Fibroblast of the aortic adventitia (primary cell): ENCODE results near the gene ZNF341. TPM values are rescaled to one million over a fixed set of nuclear protein-coding genes. Genes with fewer than 3 reads are reported as not detected.

ENCODE experiments used
- DNase-seq: peaks from one replicate; pipeline ENCODE4 v3.0.0-alpha.2; 2010; ENCODE audit warnings: low read depth
- H3K4me3 ChIP-seq: 2 replicates; pipeline ENCODE4 v1.5.1; 2011; ENCODE audit warnings: low read depth, mild to moderate bottlenecking, control low read depth, low read length, moderate library complexity
- total RNA-seq: library from RNA; depleted of rRNA; stranded (reverse); fragments of >200 nt; gene quantifications from 2 replicates; pipeline ENCODE4 v1.2.3, GENCODE V29; 2012; ENCODE audit warnings: low replicate concordance
- TF ChIP-seq, protein P1 (sequence below): IDR thresholded peaks from 2 replicates; pipeline ENCODE4 v1.5.1; 2011; ENCODE audit warnings: mild to moderate bottlenecking, low read length, control low read depth, inconsistent platforms; ENCODE audit not compliant: insufficient read depth

The ZNF341 gene
- total RNA-seq, 1 donor, result 1.5 TPM

DNA sequence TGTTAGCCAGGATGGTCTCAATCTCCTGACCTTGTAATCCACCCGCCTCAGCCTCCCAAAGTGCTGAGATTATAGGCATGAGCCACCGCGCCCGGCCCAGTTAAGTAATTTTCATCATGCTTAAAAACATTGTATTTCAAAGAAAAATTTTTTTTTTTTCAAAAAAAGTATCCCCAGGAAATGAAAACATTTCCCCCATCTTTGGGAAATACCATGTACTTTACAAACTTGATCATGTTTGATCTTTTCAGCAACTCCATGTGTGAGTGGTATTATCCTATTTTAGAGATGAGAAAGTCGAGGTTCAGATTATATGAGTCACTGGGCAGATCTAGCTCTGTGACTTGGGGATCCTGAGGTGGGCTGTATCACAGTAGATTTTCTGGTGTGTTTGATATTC, 91.2 kb downstream of the ZNF341 start:
- no peak for DNase-seq
- TF ChIP-seq, protein P1, sequence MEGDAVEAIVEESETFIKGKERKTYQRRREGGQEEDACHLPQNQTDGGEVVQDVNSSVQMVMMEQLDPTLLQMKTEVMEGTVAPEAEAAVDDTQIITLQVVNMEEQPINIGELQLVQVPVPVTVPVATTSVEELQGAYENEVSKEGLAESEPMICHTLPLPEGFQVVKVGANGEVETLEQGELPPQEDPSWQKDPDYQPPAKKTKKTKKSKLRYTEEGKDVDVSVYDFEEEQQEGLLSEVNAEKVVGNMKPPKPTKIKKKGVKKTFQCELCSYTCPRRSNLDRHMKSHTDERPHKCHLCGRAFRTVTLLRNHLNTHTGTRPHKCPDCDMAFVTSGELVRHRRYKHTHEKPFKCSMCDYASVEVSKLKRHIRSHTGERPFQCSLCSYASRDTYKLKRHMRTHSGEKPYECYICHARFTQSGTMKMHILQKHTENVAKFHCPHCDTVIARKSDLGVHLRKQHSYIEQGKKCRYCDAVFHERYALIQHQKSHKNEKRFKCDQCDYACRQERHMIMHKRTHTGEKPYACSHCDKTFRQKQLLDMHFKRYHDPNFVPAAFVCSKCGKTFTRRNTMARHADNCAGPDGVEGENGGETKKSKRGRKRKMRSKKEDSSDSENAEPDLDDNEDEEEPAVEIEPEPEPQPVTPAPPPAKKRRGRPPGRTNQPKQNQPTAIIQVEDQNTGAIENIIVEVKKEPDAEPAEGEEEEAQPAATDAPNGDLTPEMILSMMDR, result no peak
- H3K4me3 ChIP-seq, result no peak overlapping the region

DNA sequence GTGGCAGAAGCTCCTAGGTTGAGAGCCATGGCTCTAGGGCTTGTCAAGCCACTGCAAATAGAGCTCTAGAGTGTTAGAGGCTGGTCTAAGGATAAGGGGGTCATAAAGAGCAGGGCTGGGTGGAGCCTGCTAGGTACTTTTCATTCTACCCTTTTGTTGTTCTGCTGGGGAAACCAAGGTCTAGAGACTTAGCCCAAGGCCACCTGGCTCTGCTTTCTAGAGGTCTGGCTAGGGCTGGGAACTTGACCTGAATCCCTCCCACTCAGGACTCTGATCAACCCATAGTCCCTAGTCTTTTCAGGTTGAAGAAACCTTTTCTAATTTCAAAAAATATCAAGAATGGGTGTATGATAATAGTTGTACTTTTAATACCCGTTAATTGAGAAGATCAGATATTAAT, 93.1 kb downstream of the ZNF341 start:
- TF ChIP-seq, protein P1, result no peak

DNA sequence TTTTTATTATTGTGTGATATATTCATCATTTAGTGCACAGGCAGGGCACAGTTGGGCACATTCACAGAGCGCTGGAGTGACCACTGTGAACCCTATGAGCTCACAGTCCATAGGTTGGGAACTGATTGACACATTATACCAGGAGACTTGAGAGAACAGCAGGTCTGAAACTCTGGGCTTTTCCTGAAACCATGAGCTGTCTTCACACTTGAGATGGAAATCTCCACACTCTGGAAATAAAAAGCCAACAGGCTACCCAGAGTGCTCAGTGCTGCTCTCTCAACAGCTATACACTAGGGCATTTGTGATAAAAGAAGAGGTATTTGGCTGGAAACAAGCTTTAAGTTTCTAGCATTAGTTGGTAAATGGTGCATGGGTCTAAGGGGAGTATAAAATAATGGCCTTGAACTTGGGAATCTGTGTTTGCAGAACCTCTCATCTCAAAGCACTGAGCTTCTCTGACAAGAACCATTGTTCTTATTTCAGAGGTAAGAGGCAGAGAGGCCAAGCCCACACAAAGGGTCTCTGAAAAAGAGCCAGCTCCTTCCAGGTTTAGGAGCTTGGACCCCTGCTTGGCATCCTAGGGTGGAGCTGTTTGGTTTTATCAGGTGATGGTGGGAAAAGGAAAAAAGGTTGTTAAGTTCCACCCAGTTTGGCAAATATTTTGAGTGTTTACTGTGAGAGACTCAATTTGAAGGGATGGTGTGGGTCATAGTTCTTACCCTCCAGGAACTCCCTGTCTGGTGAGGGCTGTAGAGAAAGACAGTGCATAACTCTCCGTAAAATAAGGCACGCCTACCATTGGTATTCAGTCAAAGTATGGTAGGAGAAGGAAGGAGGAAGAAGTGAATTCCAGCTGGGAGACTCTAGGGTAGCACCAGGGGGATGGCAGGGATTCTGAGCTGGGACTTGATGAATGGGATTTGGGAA, 93.8 kb downstream of the ZNF341 start:
- no peak for DNase-seq
- TF ChIP-seq, protein P1, result no peak
- no peak overlapping the region for H3K4me3 ChIP-seq

More for the DNA sequence above, 93.1 kb downstream of the ZNF341 start:
- no peak overlapping the region for H3K4me3 ChIP-seq
- DNase-seq, result no peak

DNA sequence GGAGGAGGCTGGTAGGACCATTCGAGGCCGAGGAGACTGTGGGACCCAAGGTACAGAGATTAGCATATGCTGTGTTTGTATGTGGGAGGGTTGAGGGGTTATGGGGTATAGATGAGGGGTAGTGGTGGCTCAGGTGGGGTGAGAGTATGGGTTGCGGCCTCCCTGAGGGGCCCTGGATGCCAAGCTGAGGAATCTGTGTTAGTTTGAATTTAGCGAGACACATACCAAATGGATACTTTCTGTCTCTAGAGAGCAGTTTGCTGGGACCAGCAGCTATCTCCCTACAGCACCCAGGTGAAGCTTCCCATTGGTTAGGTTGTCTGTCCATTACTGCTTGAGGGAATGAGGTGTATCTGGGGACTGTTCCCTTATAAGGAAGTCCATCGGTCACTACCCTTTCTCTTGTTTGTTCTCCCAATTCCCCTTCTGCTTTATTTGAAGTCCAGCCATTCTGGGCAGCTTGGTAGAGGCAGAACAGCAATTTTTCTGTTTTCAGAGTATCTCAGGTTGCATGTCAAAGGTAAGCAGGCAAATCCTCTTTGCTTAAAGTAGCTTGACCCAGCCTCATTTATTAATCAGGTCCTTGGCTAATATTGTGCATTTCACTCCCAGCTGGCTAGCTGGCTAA, 94.6 kb downstream of the ZNF341 start:
- H3K4me3 ChIP-seq, result no peak overlapping the region
- no peak for DNase-seq
- TF ChIP-seq, protein P1, result no peak

DNA sequence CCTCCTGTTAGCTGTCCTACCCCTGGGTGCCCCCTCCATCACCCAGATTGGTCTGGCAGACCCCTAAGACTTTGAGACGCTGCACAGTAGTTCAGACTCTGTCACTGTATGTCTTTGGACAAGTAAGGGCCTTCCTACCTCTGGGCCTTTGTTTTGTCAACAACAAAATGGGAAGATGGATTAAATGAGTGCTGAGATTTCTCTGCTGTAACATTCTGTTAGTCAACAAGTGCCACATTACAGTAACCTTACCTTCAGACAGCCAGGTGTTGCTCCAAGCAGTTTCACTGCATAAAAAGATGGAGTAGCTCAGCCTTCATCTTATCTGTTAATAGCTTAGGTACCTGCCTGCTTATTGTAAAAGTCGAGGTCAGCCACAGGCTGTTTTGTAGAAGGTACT, 95.3 kb downstream of the ZNF341 start:
- DNase-seq, result no peak
- no peak overlapping the region for H3K4me3 ChIP-seq
- TF ChIP-seq, protein P1, result no peak

DNA sequence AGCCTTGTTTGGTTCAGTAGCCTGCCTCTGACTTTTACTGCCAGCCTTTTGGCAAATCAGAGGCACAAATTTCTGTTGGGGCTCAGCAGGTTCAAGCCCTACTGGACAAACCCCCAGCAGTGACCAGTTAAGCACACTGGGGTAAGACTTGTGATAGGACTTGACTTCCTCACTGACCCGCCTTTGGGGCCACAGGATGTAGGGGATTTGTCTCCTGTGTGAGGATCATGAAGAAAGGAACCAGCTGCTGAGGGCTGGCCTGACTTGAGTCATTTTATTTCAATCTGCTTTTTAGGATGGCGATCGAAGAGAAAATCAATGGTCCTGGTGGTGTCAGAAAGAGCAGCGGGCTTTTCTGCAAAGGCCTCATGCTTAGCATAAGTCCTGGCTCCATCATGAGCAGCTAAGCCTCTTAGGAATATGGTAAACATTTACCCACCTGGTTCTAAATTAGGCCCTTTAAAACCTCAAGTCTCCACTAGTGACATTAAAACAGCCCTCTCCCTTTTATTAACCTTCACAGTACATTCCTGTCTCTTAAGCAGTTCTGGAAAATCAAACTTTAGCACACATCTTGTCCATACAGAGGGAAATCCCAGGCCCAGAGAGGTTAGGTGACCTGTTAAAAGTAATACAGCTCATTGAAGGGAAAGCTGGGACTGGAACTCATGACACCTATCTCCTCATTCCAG, 96.0 kb downstream of the ZNF341 start:
- H3K4me3 ChIP-seq, result no peak overlapping the region
- DNase-seq, result no peak
- TF ChIP-seq, protein P1, result no peak
